Mesothelial cell of epicardium (in vitro differentiated cells): ENCODE results near the gene VPS72. TPM values are rescaled to one million over a fixed set of nuclear protein-coding genes. Genes with fewer than 3 reads are reported as not detected.
"Not testable (repeated sequence)": the region's sequence is repeated elsewhere in the genome, so short reads cannot be mapped to it uniquely, and the experiment has no call there.

Experiments used
- DNase-seq, 2 experiments: peaks; one replicate each; pipeline ENCODE4 v3.0.0; 2021; ENCODE audit warnings: low spot score in 2 of 2; ENCODE audit not compliant: unreplicated experiment in 2 of 2
- H3K27ac Mint-ChIP-seq: 2 replicates; pipeline ENCODE4 v1.8.0; 2021; ENCODE audit warnings: mixed read lengths
- H3K27me3 Mint-ChIP-seq: 2 replicates; pipeline ENCODE4 v1.8.0; 2021; ENCODE audit warnings: low read depth, mixed read lengths
- H3K36me3 Mint-ChIP-seq: 2 replicates; pipeline ENCODE4 v1.8.0; 2021; ENCODE audit warnings: mixed read lengths
- H3K4me1 Mint-ChIP-seq: 2 replicates; pipeline ENCODE4 v1.8.0; 2021; ENCODE audit warnings: mixed read lengths
- H3K4me3 Mint-ChIP-seq: 2 replicates; pipeline ENCODE4 v1.8.0; 2021; ENCODE audit warnings: mild to moderate bottlenecking, moderate library complexity, mixed read lengths
- H3K9me3 Mint-ChIP-seq: 2 replicates; pipeline ENCODE4 v1.8.0; 2021; ENCODE audit warnings: mixed read lengths
- CTCF ChIP-seq: fragments of 200-600 bp; sonication (generic); IDR thresholded peaks from one replicate; pipeline ENCODE4 v1.5.0; 2021; ENCODE audit warnings: antibody characterized with exemption; ENCODE audit not compliant: unreplicated experiment
- total RNA-seq: library from RNA; stranded (reverse); gene quantifications from 3 replicates; pipeline ENCODE4 v1.2.1, GENCODE V29; 2021

Gene VPS72
- total RNA-seq, 1 donor from 2014 or later, result 87.2 TPM

- peak within 1 kb of the TSS; percentile 96 for H3K4me3 Mint-ChIP-seq
- H3K36me3 Mint-ChIP-seq, result no peaks in the 10 kb centered on the region
- TF ChIP-seq CTCF, result no peak
- peak within 1 kb of the TSS; percentile 100 for H3K27ac Mint-ChIP-seq
- peaks cover 2% of the 10 kb centered on the region for H3K27me3 Mint-ChIP-seq
- no peaks in the 10 kb centered on the region for H3K9me3 Mint-ChIP-seq
- peak; percentile 97 to 99 for DNase-seq
- H3K4me1 Mint-ChIP-seq, result peaks cover 38% of the 10 kb centered on the region
Observed at GRCh38 chr1:151198254-151199127, 8.5 kb upstream of the VPS72 start, which contains the start of gene PIP5K1A. Gene PIP5K1A (plus strand): TSS chr1:151198552. CDS start chr1:151198997, 445 bp downstream.

- DNase-seq, result no peak
- Mint-ChIP-seq H3K4me3 (peak overlapping the region; percentile 96), H3K4me1 (peaks cover 38% of the 10 kb centered on the region), H3K9me3 (no peaks in the 10 kb centered on the region), H3K36me3 (no peaks in the 10 kb centered on the region), H3K27ac (peak overlapping the region; percentile 100), H3K27me3 (peaks cover 2% of the 10 kb centered on the region)
- TF ChIP-seq CTCF, result no peak
Observed at GRCh38 chr1:151197863-151198253, 7.9 kb upstream of the VPS72 start.

- H3K4me1 Mint-ChIP-seq, result peaks cover 32% of the 10 kb centered on the region
- H3K9me3 Mint-ChIP-seq, result no peaks in the 10 kb centered on the region
- no peak for DNase-seq
- peak overlapping the region; percentile 24 for H3K4me3 Mint-ChIP-seq
- peak overlapping the region; percentile 87 for H3K27ac Mint-ChIP-seq
- H3K36me3 Mint-ChIP-seq, result no peaks in the 10 kb centered on the region
- peaks cover 2% of the 10 kb centered on the region for H3K27me3 Mint-ChIP-seq
- peak; percentile 38 for TF ChIP-seq CTCF
Observed at GRCh38 chr1:151196292-151196800, 6.3 kb upstream of the VPS72 start.

- H3K27me3 Mint-ChIP-seq, DNase-seq, H3K4me3 Mint-ChIP-seq, H3K36me3 Mint-ChIP-seq, H3K9me3 Mint-ChIP-seq: not testable (repeated sequence)
- peak overlapping the region; percentile 78 for H3K27ac Mint-ChIP-seq
- H3K4me1 Mint-ChIP-seq, result peaks cover 27% of the 10 kb centered on the region
Observed at GRCh38 chr1:151194894-151195594, 5.0 kb upstream of the VPS72 start.

GRCh38 chr1:151193856-151194255, 3.9 kb upstream of the VPS72 start:
- H3K9me3 Mint-ChIP-seq, result no peaks in the 10 kb centered on the region
- peaks cover 22% of the 10 kb centered on the region for H3K4me1 Mint-ChIP-seq
- no peak for TF ChIP-seq CTCF
- H3K4me3 Mint-ChIP-seq, result no peak overlapping the region
- no peak for DNase-seq
- peak overlapping the region; percentile 1 for H3K27ac Mint-ChIP-seq
- no peaks in the 10 kb centered on the region for H3K36me3 Mint-ChIP-seq
- H3K27me3 Mint-ChIP-seq, result peaks cover 4% of the 10 kb centered on the region

- no peak for DNase-seq
- no peak overlapping the region for H3K4me3 Mint-ChIP-seq
- H3K27ac Mint-ChIP-seq, result no peak overlapping the region
Observed at GRCh38 chr1:151193304-151193703, 3.3 kb upstream of the VPS72 start.

More at GRCh38 chr1:151193304-151193703, 3.3 kb upstream of the VPS72 start:
- H3K27me3 Mint-ChIP-seq, result peaks cover 4% of the 10 kb centered on the region
- no peaks in the 10 kb centered on the region for H3K9me3 Mint-ChIP-seq
- peaks cover 27% of the 10 kb centered on the region for H3K4me1 Mint-ChIP-seq
- peaks cover under 1% of the 10 kb centered on the region for H3K36me3 Mint-ChIP-seq
- TF ChIP-seq CTCF, result no peak
